GM15510 (cell line): ENCODE results near the gene LPCAT3.
A peak's percentile ranks its signal among the peaks of the same experiment; 100 is the strongest.

ENCODE experiments used
- POLR2A ChIP-seq: IDR thresholded peaks from 3 replicates; pipeline ENCODE4 v1.6.1; 2011; ENCODE audit warnings: borderline replicate concordance; ENCODE audit not compliant: insufficient read length; ENCODE audit errors: extremely low read depth

Gene LPCAT3, protein sequence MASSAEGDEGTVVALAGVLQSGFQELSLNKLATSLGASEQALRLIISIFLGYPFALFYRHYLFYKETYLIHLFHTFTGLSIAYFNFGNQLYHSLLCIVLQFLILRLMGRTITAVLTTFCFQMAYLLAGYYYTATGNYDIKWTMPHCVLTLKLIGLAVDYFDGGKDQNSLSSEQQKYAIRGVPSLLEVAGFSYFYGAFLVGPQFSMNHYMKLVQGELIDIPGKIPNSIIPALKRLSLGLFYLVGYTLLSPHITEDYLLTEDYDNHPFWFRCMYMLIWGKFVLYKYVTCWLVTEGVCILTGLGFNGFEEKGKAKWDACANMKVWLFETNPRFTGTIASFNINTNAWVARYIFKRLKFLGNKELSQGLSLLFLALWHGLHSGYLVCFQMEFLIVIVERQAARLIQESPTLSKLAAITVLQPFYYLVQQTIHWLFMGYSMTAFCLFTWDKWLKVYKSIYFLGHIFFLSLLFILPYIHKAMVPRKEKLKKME

GRCh38 chr12:7018350-7019042, at the start of gene LPCAT3:
TSS of gene LPCAT3 (minus strand) at chr12:7018476. CDS start at chr12:7018424, 52 bp downstream.
- peak; percentile 83 for TF ChIP-seq POLR2A

GRCh38 chr12:7067096-7067495, 48.8 kb upstream of the LPCAT3 start:
- TF ChIP-seq POLR2A = no peak

GRCh38 chr12:7066596-7066995, 48.3 kb upstream of the LPCAT3 start:
- TF ChIP-seq POLR2A = no peak

DNA sequence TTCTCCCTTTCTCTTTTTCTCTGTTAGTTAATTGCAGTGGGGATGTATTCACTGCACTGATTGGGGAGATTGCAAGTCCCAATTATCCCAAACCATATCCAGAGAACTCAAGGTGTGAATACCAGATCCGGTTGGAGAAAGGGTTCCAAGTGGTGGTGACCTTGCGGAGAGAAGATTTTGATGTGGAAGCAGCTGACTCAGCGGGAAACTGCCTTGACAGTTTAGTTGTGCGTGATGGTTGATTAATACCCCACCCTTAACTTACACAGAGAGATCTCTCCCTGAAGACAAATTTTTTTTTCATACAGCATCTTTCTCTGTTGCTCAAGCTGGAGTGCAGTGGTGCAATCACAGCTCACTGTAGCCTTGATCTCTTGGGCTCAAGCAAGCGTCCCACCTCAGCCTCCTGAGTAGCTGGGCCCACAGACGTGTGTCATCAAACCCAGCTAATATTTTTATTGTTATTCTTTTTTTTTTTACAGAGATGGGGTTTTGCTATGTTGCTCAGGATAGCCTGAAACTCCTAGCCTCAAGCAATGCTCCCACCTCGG, 46.9 kb upstream of the LPCAT3 start:
- no peak for TF ChIP-seq POLR2A

DNA sequence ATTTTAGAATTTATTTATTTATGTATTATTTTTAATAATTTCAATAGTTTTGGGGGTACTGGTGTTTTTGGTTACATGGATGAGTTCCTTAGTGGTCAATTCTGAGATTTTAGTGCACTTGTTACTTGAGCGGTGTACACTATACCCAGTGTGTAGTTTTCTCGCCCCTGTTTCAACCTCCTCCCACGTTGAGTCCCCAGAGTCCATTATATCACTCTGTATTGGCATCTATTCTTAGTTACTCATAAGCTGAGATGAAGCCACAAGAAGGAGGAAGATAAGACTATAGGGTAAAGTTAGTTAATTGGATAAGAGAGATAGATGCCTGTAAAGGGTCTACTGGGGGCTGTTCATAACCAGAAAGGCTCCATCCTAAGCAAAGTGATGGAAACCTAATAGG, 46.2 kb upstream of the LPCAT3 start:
- no peak for TF ChIP-seq POLR2A

GRCh38 chr12:7061596-7061995, 43.3 kb upstream of the LPCAT3 start:
- TF ChIP-seq POLR2A = no peak

DNA sequence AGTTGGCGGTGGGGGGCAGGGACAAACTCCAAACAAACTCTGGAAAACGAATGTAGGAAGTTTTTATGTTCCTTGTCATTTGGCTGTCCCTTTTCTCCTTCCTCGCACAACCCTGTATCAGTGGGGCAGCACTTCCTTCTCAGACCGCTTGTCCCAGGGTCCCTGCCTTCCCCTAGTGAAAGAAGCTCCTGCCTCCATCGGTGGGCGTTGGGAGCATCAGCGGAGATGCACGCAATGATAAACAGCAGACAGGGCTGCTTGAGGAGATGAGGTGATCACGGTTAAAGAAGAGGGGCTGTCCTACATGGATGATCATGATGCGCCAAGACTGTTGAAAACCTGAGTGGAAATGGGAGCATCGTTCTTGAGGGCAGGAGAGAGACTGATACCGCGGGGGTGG, 42.9 kb upstream of the LPCAT3 start:
- TF ChIP-seq POLR2A = no peak

GRCh38 chr12:7060353-7060954, 42.2 kb upstream of the LPCAT3 start, which contains the start of gene C1S:
TSS of gene C1S (plus strand) at chr12:7060718. CDS start at chr12:7061913, 1,195 bp downstream.
- TF ChIP-seq POLR2A = no peak

DNA sequence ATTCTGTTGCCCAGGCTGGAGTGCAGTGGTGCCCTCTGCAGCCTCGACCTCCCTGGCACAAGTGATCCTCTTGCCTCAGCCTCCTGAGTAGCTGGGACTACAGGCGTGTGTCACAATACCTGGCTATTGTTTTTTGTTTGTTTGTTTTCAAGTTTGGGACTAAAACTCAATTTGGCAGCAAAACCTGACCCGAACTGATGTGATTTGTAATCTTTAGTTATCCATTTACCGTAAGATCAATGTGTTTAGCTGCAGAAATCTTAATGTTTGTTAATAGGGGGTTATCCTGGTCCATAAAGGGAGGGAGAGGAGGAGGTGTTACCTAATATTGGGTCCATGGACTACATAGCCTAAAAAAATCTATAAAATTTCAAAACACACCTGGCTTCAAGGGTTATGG, 41.5 kb upstream of the LPCAT3 start:
- TF ChIP-seq POLR2A = no peak

- no peak for TF ChIP-seq POLR2A
Measured at GRCh38 chr12:7058850-7059395, 40.6 kb upstream of the LPCAT3 start.

- no peak for TF ChIP-seq POLR2A
Measured at GRCh38 chr12:7058163-7058845, 40.0 kb upstream of the LPCAT3 start.

GRCh38 chr12:7054925-7055324, 36.6 kb upstream of the LPCAT3 start:
- no peak for TF ChIP-seq POLR2A

GRCh38 chr12:7047306-7047705, 29.0 kb upstream of the LPCAT3 start:
- no peak for TF ChIP-seq POLR2A

- TF ChIP-seq POLR2A = no peak
Measured at GRCh38 chr12:7046383-7047105, 28.3 kb upstream of the LPCAT3 start.

GRCh38 chr12:7045913-7046312, 27.6 kb upstream of the LPCAT3 start:
- TF ChIP-seq POLR2A = no peak
